Mucosa of descending colon (tissue), 3 donors: ENCODE measurements around the gene MED13L. TPM values are rescaled to one million over a fixed set of nuclear protein-coding genes. Genes with fewer than 3 reads are reported as not detected.

Experiments
- ATAC-seq: fragments of 200-7000 bp; cut with Tn5 transposase; one replicate; pipeline ENCODE4 v1.9.1; 2020; ENCODE audit warnings: mild to moderate bottlenecking, moderate library complexity
- DNase-seq, 3 donors: peaks; one replicate each; pipeline ENCODE4 v3.0.0-alpha.2; 2020
- H3K36me3 ChIP-seq: fragments of 200-600 bp; one replicate; pipeline ENCODE4 v1.8.0; 2021; ENCODE audit warnings: low read depth, mild to moderate bottlenecking
- H3K4me1 ChIP-seq: fragments of 200-600 bp; one replicate; pipeline ENCODE4 v1.8.0; 2021; ENCODE audit warnings: low read depth, mild to moderate bottlenecking
- H3K4me3 ChIP-seq: fragments of 200-600 bp; one replicate; pipeline ENCODE4 v1.8.0; 2021; ENCODE audit warnings: mild to moderate bottlenecking
- H3K9me3 ChIP-seq: fragments of 200-600 bp; one replicate; pipeline ENCODE4 v1.8.0; 2021; ENCODE audit warnings: mild to moderate bottlenecking
- CTCF ChIP-seq: fragments of 200-600 bp; IDR thresholded peaks from one replicate; pipeline ENCODE4 v1.8.0; 2022; ENCODE audit warnings: antibody characterized with exemption, mild to moderate bottlenecking
- intact Hi-C, 2 donors: fragments of 100-400 bp; cut with DNase I in 1 of 2; cut with micrococcal nuclease in 1 of 2; formaldehyde crosslinking; loops; one replicate each; pipeline versions ENCODE4 v1.11.0 to v1.11.1; 2022; cut with DNase I, micrococcal nuclease
- total RNA-seq, 3 donors: library from RNA; stranded (reverse); fragmentation: NEBNext Ultra II Directional in 2 of 3; extraction: Animal tissue kit (Norgen Biotek cat#: 25700) in 2 of 3; gene quantifications; one replicate each; pipeline versions ENCODE4 v1.2.1 to v1.2.4, GENCODE V29; 2021 to 2023
- donor health status: DM: no; HTN: no; CAD: no; lungs with moderate emphysema.
- donor health status: DM: no; HTN: no; CAD: no.
- donor health status: DM: no; HTN: yes; CAD: no.

The MED13L gene
- total RNA-seq, 3 donors from 2014 or later, result 96.9 to 165 (median 135) TPM

DNA sequence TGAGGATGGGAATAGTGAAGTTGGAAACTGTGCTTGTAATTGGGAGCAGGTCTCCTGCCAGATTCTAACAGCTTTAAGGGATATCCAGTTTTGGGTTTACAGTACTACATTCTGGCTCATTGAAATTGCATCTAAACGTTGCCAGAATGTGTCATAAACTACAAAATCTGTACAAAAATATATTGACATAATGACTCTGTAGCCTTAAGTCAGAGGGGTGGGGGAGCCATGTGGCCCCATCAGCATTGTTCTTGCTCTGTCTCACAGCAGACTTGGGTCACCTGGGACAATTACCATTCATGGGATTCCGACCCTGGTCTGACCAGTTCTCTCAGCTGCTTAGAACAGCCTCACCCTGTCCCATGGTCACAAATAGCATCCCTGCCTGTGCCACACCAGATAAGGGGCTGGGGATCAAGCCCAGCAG lies 43.3 kb upstream of the MED13L start:
- no peaks in the 10 kb centered on the region for H3K9me3 ChIP-seq
- no peak for TF ChIP-seq CTCF
- no peaks in the 10 kb centered on the region for H3K36me3 ChIP-seq
- intact Hi-C loops, result no loop called here
- H3K4me1 ChIP-seq, result peaks cover 2% of the 10 kb centered on the region
- DNase-seq (no peak), ATAC-seq (no peak)
- no peak overlapping the region for H3K4me3 ChIP-seq

DNA sequence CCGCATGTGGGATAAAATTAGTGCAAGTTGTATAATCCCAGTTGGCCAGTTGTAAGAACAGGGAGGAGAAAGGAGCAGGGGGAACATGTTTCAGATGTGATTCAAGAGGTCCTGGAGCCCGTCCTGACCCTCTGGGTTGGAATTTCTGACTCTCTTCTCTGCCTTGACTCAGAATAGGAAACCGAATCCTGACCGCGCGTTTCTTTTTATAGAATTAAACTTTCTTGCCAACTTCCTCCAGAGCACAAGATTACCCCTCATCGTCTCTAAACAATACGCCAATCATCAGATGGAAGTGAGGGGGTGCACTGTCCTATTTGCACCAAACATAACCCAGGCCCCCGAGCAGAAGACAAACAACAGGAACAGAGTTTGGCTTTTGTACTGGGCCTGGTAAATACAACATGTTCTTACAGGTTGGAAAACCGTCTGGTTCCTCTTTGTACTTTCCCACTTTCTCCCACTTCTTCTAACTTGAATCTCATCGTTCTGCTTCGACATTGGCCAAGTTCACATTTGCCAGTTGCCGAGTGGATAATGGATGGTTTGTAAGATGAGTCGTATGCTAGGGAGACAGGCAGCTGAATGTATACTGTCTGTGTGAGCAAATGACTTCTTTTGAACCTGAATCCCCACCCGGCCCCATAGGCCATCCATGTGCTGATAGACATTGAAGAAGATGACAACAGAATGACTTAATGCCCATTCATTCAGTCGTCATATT lies 42.6 kb upstream of the MED13L start:
- TF ChIP-seq CTCF, result no peak
- Histone ChIP-seq H3K4me1 (no peaks in the 10 kb centered on the region), H3K4me3 (no peak overlapping the region), H3K9me3 (no peaks in the 10 kb centered on the region), H3K36me3 (no peaks in the 10 kb centered on the region)
- intact Hi-C loops, result no loop called here
- ATAC-seq (peak; percentile 68), DNase-seq (peak in 1 of 3 donors; percentile 48)

DNA sequence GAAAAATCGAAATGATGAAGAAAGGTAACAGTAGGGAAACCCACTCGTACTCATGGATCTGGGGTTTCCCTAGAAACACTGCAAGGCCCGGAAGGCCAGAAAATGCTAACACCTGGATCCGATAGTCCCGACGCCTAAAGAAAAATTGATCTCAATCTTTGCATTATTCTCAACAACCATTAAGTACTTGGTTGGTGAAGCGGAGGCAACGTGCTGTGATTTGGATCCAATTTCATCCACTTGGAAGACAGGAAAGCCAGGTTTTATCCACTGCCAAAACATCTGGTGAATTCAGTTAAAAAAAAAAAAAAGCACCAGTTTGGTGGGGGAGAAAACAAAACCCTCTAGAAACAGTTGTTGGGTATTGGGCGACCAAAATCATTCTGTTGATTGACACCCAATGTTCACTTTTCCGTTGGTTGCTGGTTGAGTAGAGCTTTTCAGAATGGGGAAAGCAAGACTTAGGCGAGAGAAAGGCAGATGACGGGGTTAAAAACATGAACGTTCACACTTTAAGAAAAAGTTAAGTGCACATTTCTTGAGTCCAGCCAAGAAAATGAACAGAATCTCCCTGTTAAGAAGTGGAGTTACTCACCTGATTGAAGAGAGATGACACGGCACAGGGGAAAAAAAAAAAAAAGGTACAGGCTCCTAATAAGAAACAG lies 41.9 kb upstream of the MED13L start:
- DNase-seq (no peak), ATAC-seq (no peak)
- TF ChIP-seq CTCF, result no peak
- no peak overlapping the region for H3K4me3 ChIP-seq
- intact Hi-C loops, result no loop called here
- no peaks in the 10 kb centered on the region for H3K4me1 ChIP-seq
- no peaks in the 10 kb centered on the region for H3K36me3 ChIP-seq
- no peaks in the 10 kb centered on the region for H3K9me3 ChIP-seq

DNA sequence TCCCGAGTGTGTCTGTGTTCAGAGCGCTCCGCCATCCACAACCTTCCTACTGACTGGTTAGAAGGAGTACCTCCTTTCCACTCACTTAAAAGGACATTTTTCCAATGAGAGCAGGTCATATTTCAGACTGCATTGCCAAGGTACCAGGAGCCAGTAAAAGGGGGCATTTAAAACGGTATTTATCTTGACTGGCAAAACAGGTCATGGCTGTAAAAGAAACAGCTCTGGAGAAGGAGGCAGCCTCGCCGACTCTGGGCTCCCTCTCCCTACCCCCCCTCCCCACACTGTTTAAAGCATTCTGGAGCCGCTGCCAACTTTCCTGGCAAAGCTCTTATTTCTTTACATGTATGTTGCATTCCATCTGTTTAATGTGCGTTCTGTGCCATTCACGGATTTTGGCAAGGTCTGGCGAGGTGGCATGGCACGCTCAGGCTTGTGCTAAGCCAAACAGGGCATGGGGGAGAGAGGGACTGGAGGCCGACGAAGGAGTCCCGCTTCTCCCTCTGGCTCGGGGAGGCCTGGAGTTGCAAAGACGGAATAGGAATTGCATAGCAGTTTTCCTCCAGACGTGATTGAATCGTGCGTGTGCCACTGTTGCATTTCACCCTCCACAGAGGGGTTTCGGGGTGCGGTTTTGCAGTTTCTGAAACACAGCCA lies 41.2 kb upstream of the MED13L start:
- no peak overlapping the region for H3K4me3 ChIP-seq
- DNase-seq (no peak), ATAC-seq (peak; percentile 17)
- TF ChIP-seq CTCF, result no peak
- H3K9me3 ChIP-seq, result no peaks in the 10 kb centered on the region
- H3K4me1 ChIP-seq, result no peaks in the 10 kb centered on the region
- intact Hi-C loops, result no loop called here
- no peaks in the 10 kb centered on the region for H3K36me3 ChIP-seq

GRCh38 chr12:116317986-116318575 lies 40.6 kb upstream of the MED13L start:
- H3K4me3 ChIP-seq, result no peak overlapping the region
- no peak for DNase-seq
- TF ChIP-seq CTCF, result no peak
- no peaks in the 10 kb centered on the region for H3K36me3 ChIP-seq
- H3K9me3 ChIP-seq, result no peaks in the 10 kb centered on the region
- no peaks in the 10 kb centered on the region for H3K4me1 ChIP-seq
- intact Hi-C loops, result no loop called here
- ATAC-seq, result peak; percentile 42
